ENCODE measurements around the gene NPC1. TPM values are rescaled to one million over a fixed set of nuclear protein-coding genes. Genes with fewer than 3 reads are reported as not detected.

The NPC1 gene
- total and polyA plus RNA-seq, 2 of the 8 experiments (the other 6 are each of a cell fraction or from before 2014, with no cell fraction given): 34.1 to 39.5 TPM

DNA sequence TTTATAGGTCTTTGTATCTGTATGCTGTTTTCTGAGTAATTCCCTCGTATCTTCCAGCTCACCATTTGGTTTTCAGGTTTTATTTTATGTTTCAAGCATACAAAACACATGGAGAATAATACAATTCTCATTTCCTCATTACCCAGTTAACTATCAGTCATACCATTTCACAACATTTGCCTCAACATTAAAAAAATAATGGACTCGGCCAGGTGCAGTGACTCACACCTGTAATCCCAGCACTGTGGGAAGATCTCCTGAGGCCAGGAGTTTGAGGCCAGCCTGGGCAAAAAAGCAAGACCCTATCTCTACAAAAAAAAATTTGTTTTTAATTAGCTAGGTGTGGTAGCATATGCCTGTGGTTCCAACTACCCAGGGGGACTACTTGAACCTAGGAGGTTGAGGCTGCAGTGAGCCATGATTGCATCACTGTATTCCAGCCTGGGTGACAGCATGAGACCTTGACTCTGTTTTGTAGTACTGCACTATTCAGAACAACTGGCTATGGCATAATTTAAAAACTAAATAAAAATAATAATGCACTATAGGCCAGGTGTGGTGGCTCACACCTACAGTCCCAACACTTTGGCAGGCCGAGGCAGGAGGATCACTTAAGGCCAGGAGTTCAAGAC is 20.3 kb downstream of the NPC1 start:
- WGBS, 2 experiments (ENCODE audit: extremely low coverage in 1 of 2, insufficient coverage in 1 of 2, insufficient read length in 1 of 2, insufficient replicate concordance in 2 of 2, low coverage in 1 of 2, low lambda C conversion rate in 2 of 2, missing lambda C conversion rate in 1 of 2): 78% methylated on average over 3 of the region's 3 CpGs; no CpG with 5 or more reads in 1 of the 2 experiments
- no peaks in the 10 kb centered on the region for H3K4me1 ChIP-seq (replicated peaks in 1 of 4; ENCODE audit: control insufficient read depth in 3 of 4, insufficient read depth in 4 of 4, low read length in 3 of 4)
- no peak overlapping the region for H2AK5ac ChIP-seq (ENCODE audit: low read depth, low read length)
- H3K4me2 ChIP-seq (ENCODE audit: insufficient read depth in 1 of 2, low read depth in 2 of 2, low read length in 2 of 2): no peak overlapping the region
- no peaks in the 10 kb centered on the region for H3K27me3 ChIP-seq (replicated peaks in 1 of 4; ENCODE audit: control insufficient read depth in 3 of 4, extremely low read depth in 1 of 4, insufficient read depth in 3 of 4, low read length in 3 of 4)
- no peak overlapping the region for H2BK20ac ChIP-seq (ENCODE audit: low read length)
- H4K91ac ChIP-seq (replicated peaks; ENCODE audit: insufficient read length, low read length): no peak overlapping the region
- no peak overlapping the region for H3K18ac ChIP-seq (ENCODE audit: extremely low read depth, low read length)
- no peak overlapping the region for H3K9ac ChIP-seq (replicated peaks in 1 of 4; ENCODE audit: extremely low read depth in 1 of 4, low read depth in 3 of 4, low read length in 3 of 4)
- H3K27ac ChIP-seq (ENCODE audit: low read depth, low read length): no peak overlapping the region
- no peak overlapping the region for H3K56ac ChIP-seq (replicated peaks; ENCODE audit: insufficient read length, low read depth, low read length)
- no peak overlapping the region for H3K4ac ChIP-seq (replicated peaks; ENCODE audit: insufficient read length, low read depth, low read length)
- H2BK120ac ChIP-seq (replicated peaks; ENCODE audit: low read depth, low read length): no peak overlapping the region
- H3K23ac ChIP-seq (ENCODE audit: insufficient read length): no peak overlapping the region
- no peak overlapping the region for H3K14ac ChIP-seq (ENCODE audit: insufficient read length)
- no peaks in the 10 kb centered on the region for H3K9me3 ChIP-seq (ENCODE audit: insufficient read depth in 2 of 2, low read depth in 1 of 2, low read length in 1 of 2)
- no peaks in the 10 kb centered on the region for H3K79me1 ChIP-seq (ENCODE audit: low read depth, low read length)
- H4K20me1 ChIP-seq (replicated peaks in 1 of 2; ENCODE audit: control insufficient read depth in 1 of 2, insufficient read depth in 2 of 2, low read length in 2 of 2): no peaks in the 10 kb centered on the region
- no peaks in the 10 kb centered on the region for H3K79me2 ChIP-seq (ENCODE audit: control insufficient read depth in 1 of 2, insufficient read depth in 2 of 2, low read length in 2 of 2)
- no peak overlapping the region for H4K8ac ChIP-seq (ENCODE audit: extremely low read depth, insufficient read depth, low read length)
- POLR2A ChIA-PET (ENCODE audit: partially characterized antibody): no interaction called here
- no peak overlapping the region for H3K4me3 ChIP-seq (ENCODE audit: extremely low read depth in 1 of 4, insufficient read depth in 2 of 4, low read depth in 3 of 4, low read length in 4 of 4)
- H3K23me2 ChIP-seq (ENCODE audit: low read depth, low read length): no peaks in the 10 kb centered on the region
- no peak overlapping the region for H2BK15ac ChIP-seq (ENCODE audit: low read length)
- peaks cover 7 to 57% (median 21%) of the 10 kb centered on the region in 4 experiments for H3K36me3 ChIP-seq (ENCODE audit: control insufficient read depth in 2 of 4, insufficient read depth in 4 of 4, low read length in 3 of 4)
- no peak overlapping the region for H2BK12ac ChIP-seq (ENCODE audit: low read depth, low read length)
- FAIRE-seq: no peak
- no peak overlapping the region for H2BK5ac ChIP-seq (ENCODE audit: low read depth, low read length)
- DNase-seq (ENCODE audit: low read depth in 1 of 2, low spot score in 2 of 2): no peak
- no peak overlapping the region for H4K5ac ChIP-seq (ENCODE audit: insufficient read length, low read depth, low read length)
- no peak overlapping the region for H2AFZ ChIP-seq (ENCODE audit: low read length)
- CTCF ChIA-PET (ENCODE audit: partially characterized antibody): interaction anchor here (0.8 kb wide), 1 partner anchor 12 kb away, joined by 3 read pairs; no protein-coding TSS in a partner anchor
- TF ChIP-seq TAF7 (optimal IDR thresholded peaks at IDR 0.05; ENCODE audit: borderline replicate concordance, low read depth, low read length) (no peak), TEAD4 (IDR thresholded peaks at IDR 0.05; ENCODE audit: low read depth, low read length) (no peak), SP4 (IDR thresholded peaks at IDR 0.05; ENCODE audit: low read length) (no peak), SIN3A (conservative IDR thresholded peaks at IDR 0.05 in 1 of 2, IDR thresholded peaks at IDR 0.05 in 1 of 2; ENCODE audit: low read depth in 1 of 2, low read length in 2 of 2) (no peak), GTF2F1 (IDR thresholded peaks at IDR 0.05; ENCODE audit: borderline replicate concordance, low read depth, low read length) (no peak), GABPA (IDR thresholded peaks at IDR 0.05; ENCODE audit: borderline replicate concordance, insufficient read depth, low read length) (no peak), SP1 (IDR thresholded peaks at IDR 0.05; ENCODE audit: low read depth, low read length) (no peak), SP2 (IDR thresholded peaks at IDR 0.05; ENCODE audit: low read length) (no peak), BCL11A (IDR thresholded peaks at IDR 0.05; ENCODE audit: low read depth in 2 of 2, low read length in 2 of 2) (no peak), CEBPB (IDR thresholded peaks at IDR 0.05; ENCODE audit: low read depth, low read length) (no peak), SIRT6 (IDR thresholded peaks at IDR 0.05; ENCODE audit: low read length) (no peak), HDAC2 (IDR thresholded peaks at IDR 0.05; ENCODE audit: borderline replicate concordance in 1 of 2, low read depth in 2 of 2, low read length in 2 of 2) (no peak), HDAC6 (IDR thresholded peaks at IDR 0.05; ENCODE audit: low read depth, low read length) (no peak), EP300 (IDR thresholded peaks at IDR 0.05; ENCODE audit: borderline replicate concordance in 1 of 2, low read depth in 2 of 2, low read length in 2 of 2) (no peak)

Measured in H1 (cell line).